ENCODE measurements around the gene RLBP1.

The RLBP1 gene

GRCh38 chr15:89196994-89197393 lies 24.4 kb downstream of the RLBP1 start:
- H3K36me3 ChIP-seq (replicated peaks; ENCODE audit: low read depth, low read length) = peaks cover 25% of the 10 kb centered on the region

DNA sequence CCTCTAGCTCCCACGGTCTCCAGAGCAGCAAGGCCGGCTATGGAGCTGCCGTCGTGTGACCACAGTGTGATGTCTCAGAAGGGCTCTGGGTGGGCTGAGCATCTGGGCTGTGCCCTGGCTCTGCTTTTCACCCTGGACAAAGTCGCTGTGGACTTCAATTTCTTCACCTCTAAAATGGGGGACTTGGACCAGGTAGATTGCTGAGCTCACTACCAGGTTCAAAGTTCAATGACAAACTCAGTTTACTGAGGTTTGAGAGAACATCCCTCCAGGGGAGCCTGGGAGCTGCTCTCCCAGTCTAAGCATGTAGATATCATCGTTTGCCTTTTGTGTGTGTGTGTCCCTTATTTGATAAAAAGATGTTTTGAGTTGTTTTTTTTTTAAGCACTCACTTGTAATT lies 25.1 kb downstream of the RLBP1 start:
- Histone ChIP-seq H2AFZ (ENCODE audit: low read depth, low read length) (no peak overlapping the region), H3K4me3 (ENCODE audit: low read length) (no peak overlapping the region), H4K20me1 (ENCODE audit: insufficient read depth, low read length) (no peaks in the 10 kb centered on the region), H3K9ac (ENCODE audit: low read length) (no peak overlapping the region), H3K27me3 (ENCODE audit: low read depth, low read length) (no peaks in the 10 kb centered on the region), H3K4me1 (ENCODE audit: low read length) (no peaks in the 10 kb centered on the region), H3K9me3 (ENCODE audit: insufficient read depth, low read length) (no peaks in the 10 kb centered on the region), H3K27ac (ENCODE audit: low read length) (no peak overlapping the region), H3K79me2 (ENCODE audit: low read length) (no peaks in the 10 kb centered on the region), H3K36me3 (replicated peaks; ENCODE audit: low read depth, low read length) (peaks cover 25% of the 10 kb centered on the region), H3K4me2 (ENCODE audit: low read length) (no peak overlapping the region)
- TF ChIP-seq CTCF (IDR thresholded peaks at IDR 0.05; ENCODE audit: low read depth, low read length) (no peak), EZH2phosphoT487 (IDR thresholded peaks at IDR 0.05; ENCODE audit: low read depth) (no peak)

More at GRCh38 chr15:89196994-89197393, 24.4 kb downstream of the RLBP1 start:
- H3K9ac ChIP-seq (ENCODE audit: low read length) = no peak overlapping the region
- H3K9me3 ChIP-seq (ENCODE audit: insufficient read depth, low read length) = no peaks in the 10 kb centered on the region
- no peak overlapping the region for H2AFZ ChIP-seq (ENCODE audit: low read depth, low read length)
- no peak overlapping the region for H3K4me3 ChIP-seq (ENCODE audit: low read length)
- TF ChIP-seq CTCF (IDR thresholded peaks at IDR 0.05; ENCODE audit: low read depth, low read length) (no peak), EZH2phosphoT487 (IDR thresholded peaks at IDR 0.05; ENCODE audit: low read depth) (no peak)
- H3K27me3 ChIP-seq (ENCODE audit: low read depth, low read length) = no peaks in the 10 kb centered on the region
- H3K4me1 ChIP-seq (ENCODE audit: low read length) = no peaks in the 10 kb centered on the region
- no peaks in the 10 kb centered on the region for H4K20me1 ChIP-seq (ENCODE audit: insufficient read depth, low read length)
- H3K27ac ChIP-seq (ENCODE audit: low read length) = no peak overlapping the region
- no peaks in the 10 kb centered on the region for H3K79me2 ChIP-seq (ENCODE audit: low read length)
- H3K4me2 ChIP-seq (ENCODE audit: low read length) = no peak overlapping the region

- H3K4me2 ChIP-seq (ENCODE audit: low read length) = no peak overlapping the region
- H3K9me3 ChIP-seq (ENCODE audit: insufficient read depth, low read length) = no peaks in the 10 kb centered on the region
- H2AFZ ChIP-seq (ENCODE audit: low read depth, low read length) = no peak overlapping the region
- no peak overlapping the region for H3K4me3 ChIP-seq (ENCODE audit: low read length)
- no peaks in the 10 kb centered on the region for H3K79me2 ChIP-seq (ENCODE audit: low read length)
- no peaks in the 10 kb centered on the region for H4K20me1 ChIP-seq (ENCODE audit: insufficient read depth, low read length)
- peaks cover 29% of the 10 kb centered on the region for H3K36me3 ChIP-seq (replicated peaks; ENCODE audit: low read depth, low read length)
- H3K4me1 ChIP-seq (ENCODE audit: low read length) = no peaks in the 10 kb centered on the region
- H3K27ac ChIP-seq (ENCODE audit: low read length) = no peak overlapping the region
- TF ChIP-seq CTCF (IDR thresholded peaks at IDR 0.05; ENCODE audit: low read depth, low read length) = no peak
- TF ChIP-seq EZH2phosphoT487 (IDR thresholded peaks at IDR 0.05; ENCODE audit: low read depth) = no peak
- no peak overlapping the region for H3K9ac ChIP-seq (ENCODE audit: low read length)
- no peaks in the 10 kb centered on the region for H3K27me3 ChIP-seq (ENCODE audit: low read depth, low read length)
Measured at GRCh38 chr15:89195836-89196235, 25.5 kb downstream of the RLBP1 start.

DNA sequence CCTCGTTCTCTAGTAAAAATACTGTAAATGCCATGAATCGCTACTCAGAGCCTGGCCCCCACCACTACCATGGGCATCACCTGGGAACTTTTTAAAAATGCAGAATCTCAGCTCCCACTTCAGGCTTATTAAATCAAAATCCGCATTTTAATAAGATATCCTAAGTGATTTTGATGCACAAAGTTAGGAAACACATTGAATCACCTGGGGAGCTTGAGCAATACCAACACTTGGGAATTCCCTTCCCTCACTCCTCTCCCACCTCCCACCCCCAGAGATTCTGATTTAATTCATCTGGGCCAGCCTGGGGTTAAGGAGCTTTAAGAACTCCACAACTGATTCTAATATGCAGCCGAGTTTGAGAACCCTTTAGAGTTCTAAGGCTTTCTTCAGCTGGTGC lies 26.8 kb downstream of the RLBP1 start:
- no peak for TF ChIP-seq CTCF (IDR thresholded peaks at IDR 0.05; ENCODE audit: low read depth, low read length)
- TF ChIP-seq EZH2phosphoT487 (IDR thresholded peaks at IDR 0.05; ENCODE audit: low read depth) = no peak
- no peaks in the 10 kb centered on the region for H3K27me3 ChIP-seq (ENCODE audit: low read depth, low read length)
- no peaks in the 10 kb centered on the region for H3K9me3 ChIP-seq (ENCODE audit: insufficient read depth, low read length)
- no peak overlapping the region for H3K4me2 ChIP-seq (ENCODE audit: low read length)
- no peak overlapping the region for H3K9ac ChIP-seq (ENCODE audit: low read length)
- peaks cover 34% of the 10 kb centered on the region for H3K36me3 ChIP-seq (replicated peaks; ENCODE audit: low read depth, low read length)
- H3K79me2 ChIP-seq (ENCODE audit: low read length) = no peaks in the 10 kb centered on the region
- H4K20me1 ChIP-seq (ENCODE audit: insufficient read depth, low read length) = no peaks in the 10 kb centered on the region
- no peak overlapping the region for H2AFZ ChIP-seq (ENCODE audit: low read depth, low read length)
- no peaks in the 10 kb centered on the region for H3K4me1 ChIP-seq (ENCODE audit: low read length)
- no peak overlapping the region for H3K27ac ChIP-seq (ENCODE audit: low read length)
- H3K4me3 ChIP-seq (ENCODE audit: low read length) = no peak overlapping the region
